NCI-H82 treated with DMSO at 0.1 percent for 48 hours (cell line): ENCODE measurements around the gene ENOX1.

Experiments
- DNase-seq: peaks from one replicate; lab custom pipeline; 2025; ENCODE audit not compliant: unreplicated experiment; lab: John Stamatoyannopoulos, UW

ENOX1 gene

DNA sequence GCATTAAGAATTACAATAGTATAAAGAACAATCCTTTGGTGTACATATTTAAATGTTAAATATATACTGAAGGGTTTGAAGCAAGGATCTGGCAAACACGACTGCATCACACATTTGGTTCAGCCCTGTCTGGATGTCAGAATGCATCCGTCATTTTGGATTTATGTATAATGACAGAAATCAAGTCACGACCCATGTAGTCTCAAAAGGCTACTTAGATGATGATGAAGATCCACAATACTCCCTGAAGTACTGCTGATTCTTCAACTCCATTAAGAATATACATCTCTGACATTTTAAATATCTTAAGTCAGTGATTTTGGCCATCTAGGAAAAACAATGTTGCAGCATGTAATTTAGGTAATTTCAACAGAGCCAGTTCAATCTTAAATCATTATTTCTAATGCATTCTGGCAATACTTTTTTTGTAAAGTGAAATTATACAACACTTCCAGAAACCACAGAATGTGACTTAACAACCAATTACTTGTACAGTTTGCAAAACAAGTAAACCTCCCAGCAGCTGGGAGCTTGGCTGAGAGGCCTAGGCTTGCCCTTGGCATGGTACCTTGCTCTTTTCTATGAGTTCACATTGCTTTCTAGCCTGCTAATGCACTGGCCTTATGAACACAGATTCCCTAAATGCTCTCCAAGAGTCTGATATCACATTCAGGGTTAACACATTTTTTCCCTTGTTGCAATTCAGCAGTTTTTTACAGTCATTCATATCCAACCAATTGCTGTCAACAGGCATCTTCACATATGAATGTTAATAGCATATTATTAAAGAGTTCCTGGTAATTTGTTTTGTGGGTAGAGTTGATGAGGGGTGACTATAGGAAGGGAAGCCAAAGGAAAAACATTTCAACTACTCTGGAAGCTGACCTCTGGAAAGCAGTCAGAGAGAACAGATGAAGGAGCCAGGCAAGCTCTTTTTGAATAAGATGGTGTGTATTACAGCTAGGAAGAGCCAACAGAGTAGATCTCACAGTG, 175.2 kb downstream of the ENOX1 start:
- DNase-seq = no peak

GRCh38 chr13:43608400-43609137, 178.2 kb downstream of the ENOX1 start:
- DNase-seq = no peak

- DNase-seq = no peak
These were observed 189.2 kb downstream of the ENOX1 start for GRCh38 chr13:43597599-43597945.

- DNase-seq = no peak
These were observed 189.7 kb downstream of the ENOX1 start for GRCh38 chr13:43596924-43597598.

- DNase-seq = no peak
These were observed 190.8 kb downstream of the ENOX1 start for GRCh38 chr13:43596006-43596405.

DNA sequence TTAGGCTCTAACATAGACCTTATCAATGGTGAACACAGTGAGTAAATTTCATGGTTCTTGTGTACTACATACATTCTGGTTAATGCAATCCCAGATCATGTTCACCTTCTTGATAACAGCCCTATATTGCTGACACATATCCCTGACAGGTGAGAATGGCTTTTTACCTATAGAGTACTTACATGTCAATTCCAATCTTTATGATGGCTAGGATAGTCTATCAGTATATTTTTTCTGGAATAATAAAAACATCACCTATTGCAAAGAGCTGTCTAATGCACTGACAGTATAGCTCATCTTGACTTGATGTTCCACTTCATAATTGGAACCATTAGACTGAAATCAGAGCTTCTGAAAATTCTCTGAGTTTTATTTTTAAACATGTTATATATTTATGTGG, 199.4 kb downstream of the ENOX1 start:
- DNase-seq = no peak

GRCh38 chr13:43584751-43585150, 202.0 kb downstream of the ENOX1 start:
- peak; percentile 98 for DNase-seq

GRCh38 chr13:43583321-43583720, 203.5 kb downstream of the ENOX1 start:
- no peak for DNase-seq

DNA sequence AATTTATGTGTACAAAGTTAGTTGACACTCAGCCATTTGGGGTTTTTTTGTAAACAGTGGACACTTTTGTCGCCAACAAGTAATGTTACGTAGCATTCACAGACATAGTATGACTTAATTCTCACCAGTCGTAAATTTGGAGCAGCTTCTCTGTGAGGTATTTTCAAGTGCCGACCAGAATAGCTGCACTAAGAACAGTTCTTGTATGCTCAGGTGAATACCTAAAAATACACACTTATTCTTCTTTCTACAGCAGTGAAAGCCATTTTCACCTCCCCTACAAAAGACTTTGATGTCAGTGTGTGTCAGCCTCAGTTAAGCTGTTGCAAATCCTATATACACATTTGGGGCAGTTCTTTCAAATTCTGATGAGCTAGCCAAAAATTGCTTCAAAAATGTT, 206.5 kb downstream of the ENOX1 start:
- no peak for DNase-seq

DNA sequence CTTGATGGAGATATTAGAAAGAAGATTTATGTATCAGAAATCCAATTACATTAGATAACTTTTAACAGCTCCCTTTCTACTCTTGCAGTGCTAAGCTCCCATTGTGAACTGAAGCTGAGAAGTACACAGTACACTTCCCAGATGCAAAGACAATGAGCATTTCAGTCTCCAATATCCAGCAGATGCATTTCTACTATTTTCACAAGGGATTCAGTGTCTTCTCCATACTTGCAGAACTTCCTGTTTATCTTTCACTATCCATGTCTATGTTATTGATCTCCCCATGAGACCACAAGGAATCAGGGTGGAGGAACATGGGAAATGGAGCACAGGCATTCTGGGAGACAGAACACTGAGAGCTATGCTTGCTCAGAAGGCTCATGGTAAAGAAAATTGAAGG, 207.5 kb downstream of the ENOX1 start:
- DNase-seq = no peak

DNA sequence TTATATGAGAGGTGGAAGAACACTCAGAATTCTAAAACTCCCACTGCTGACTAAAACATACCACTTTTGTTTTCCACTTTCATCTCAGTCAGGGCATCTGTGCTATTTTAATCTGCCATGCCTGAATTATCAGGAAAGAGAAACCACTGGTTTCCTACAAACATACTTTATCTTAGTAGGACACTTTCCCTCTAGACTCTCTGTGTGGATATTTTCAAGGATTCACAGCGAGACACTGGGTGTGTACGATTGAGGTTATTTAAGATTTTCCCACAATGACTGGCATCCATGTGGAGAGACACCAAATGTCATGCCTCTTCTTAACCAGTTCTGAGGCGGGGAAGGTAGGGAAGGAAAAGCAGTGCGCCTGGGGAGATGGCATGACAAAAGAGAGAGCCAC, 212.2 kb downstream of the ENOX1 start:
- no peak for DNase-seq

DNA sequence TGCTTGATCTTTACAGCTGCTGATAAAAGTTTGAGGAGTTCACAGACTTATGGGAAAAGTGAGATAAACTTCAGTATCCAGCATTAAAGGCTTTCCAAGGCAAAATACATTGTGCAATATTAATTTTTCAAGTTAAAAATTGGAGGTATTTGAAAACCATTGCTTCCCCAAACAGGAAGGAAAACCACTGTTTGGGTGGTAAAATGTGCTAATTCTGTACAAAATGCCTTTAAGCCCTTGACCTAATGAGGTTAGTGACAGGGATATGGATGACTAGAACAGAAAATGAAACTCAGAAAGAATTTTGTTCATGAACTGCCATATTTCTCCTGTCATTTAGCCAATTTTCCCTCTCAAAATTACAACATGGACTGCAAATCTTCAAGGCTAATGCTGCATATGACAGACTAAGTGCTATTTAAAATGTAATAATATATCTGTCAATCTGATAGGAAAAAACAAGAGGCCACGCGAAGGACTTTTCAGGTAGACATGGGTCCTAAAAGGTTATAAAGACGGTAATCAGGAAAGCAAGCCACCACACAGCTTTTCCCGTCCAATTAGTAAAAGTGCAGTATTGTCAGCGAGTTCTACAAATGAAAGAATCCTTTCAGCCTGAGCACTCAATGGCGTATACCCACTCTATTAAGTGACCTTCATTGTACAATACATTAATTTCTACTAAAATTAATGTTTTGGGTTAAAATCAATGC, 212.8 kb downstream of the ENOX1 start:
- no peak for DNase-seq

GRCh38 chr13:43573361-43573740, 213.4 kb downstream of the ENOX1 start:
- no peak for DNase-seq

- DNase-seq = no peak
These were observed 214.0 kb downstream of the ENOX1 start for GRCh38 chr13:43572656-43573360.

DNA sequence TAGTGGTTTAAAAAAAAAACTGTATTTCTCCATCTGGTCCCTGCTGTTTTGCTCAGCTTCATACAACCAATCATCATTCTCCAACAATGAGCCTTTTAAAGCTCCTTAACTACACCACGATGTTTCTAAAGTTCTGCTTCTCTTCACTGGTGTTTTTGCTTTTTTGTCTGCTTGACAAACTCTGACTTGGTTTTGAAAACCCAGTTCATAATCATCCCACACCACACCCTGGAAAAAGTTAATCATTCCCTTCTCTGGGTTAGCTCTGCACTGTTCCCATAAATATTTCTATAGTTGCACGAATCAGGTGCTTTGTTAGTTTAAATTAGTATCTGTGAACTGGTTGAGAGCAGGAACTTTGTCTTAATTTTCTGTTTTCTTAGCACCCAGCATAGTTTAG, 217.1 kb downstream of the ENOX1 start:
- no peak for DNase-seq

DNA sequence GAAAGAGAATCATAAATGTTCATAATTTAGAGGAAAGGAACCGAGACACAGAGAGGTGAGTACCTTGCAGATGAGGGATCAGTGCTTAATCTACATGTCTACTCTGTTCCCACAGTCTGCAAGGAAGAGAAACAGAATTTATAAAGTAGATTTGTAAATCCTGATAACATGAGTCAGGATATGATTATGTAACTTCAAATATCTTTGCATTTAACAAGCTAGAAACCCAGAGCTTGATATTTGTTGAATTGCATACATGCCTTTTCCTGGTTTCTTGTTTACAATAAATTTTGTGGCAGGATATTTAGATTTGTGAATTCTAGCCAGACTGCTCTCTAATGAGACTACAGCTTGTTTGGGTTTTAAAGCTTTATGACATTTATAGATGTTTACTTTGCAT, 219.2 kb downstream of the ENOX1 start:
- no peak for DNase-seq

DNA sequence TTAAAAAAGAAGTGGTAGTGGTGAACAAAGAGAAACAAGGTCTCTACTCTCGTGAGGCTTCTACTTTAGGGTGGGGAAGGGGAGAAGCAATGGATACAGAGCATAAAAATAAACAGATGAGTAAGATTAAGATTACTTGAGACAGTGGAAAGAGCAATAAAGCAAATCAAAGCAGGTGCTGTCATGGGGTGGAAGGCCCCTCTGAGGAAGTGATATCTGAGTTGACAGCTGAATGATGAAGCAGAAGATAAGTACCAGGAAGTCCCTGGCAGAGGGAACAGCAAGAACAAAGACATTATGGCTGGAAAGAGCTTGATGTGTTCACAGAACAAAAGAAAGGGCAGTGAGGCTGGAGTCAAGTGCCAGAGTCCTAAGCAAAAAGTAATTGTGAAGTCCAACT, 221.8 kb downstream of the ENOX1 start:
- DNase-seq = no peak

DNA sequence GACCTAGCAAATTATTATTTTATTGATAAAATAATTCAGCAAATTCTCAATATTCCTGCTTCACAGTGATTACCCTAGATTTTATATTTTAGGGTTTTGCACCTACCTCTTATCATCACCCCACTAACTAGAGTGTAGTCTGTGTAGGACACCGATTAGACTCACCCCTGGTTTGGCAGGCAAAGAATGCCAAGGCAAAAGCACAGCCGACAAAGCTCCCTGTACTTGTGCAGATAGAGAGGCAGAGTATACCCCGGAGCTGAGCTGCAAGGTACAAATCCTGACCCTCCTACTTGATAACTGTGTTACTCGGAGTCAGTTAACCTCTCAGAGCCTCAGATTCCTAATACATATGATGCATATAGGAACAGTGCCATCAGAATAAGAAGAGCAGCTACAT, 225.7 kb downstream of the ENOX1 start:
- DNase-seq = no peak

DNA sequence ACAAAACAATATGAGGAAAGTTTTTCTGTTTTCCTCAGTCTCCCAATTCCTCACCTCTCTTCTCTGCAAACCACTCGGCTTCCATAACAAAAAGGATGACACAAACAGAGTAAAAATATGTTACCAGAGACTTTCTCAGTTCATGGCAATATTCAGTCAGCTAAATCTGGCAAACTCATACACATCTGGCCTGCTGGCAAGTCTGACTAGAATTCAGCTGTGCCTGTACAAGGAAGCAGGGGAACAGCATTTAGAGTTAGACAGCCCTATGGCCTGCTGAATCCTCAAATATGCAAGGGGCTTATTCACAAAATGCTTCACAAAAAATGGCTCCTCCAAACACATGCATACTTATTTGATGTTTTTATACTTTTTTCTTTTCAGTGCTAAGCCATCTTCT, 227.8 kb downstream of the ENOX1 start:
- DNase-seq = no peak

- no peak for DNase-seq
These were observed 228.4 kb downstream of the ENOX1 start for GRCh38 chr13:43558326-43558725.

GRCh38 chr13:43555667-43556066, 231.1 kb downstream of the ENOX1 start:
- no peak for DNase-seq
